Aorta (tissue), 5 donors: ENCODE data around the gene PRAMEF10. TPM values are rescaled to one million over a fixed set of nuclear protein-coding genes. Genes with fewer than 3 reads are reported as not detected.
"Not testable (repeated sequence)": the region's sequence is repeated elsewhere in the genome, so short reads cannot be mapped to it uniquely, and the experiment has no call there.

Experiments used
- ATAC-seq: fragments of 200-7000 bp; cut with Tn5 transposase; one replicate; pipeline ENCODE4 v1.9.1; 2022; ENCODE audit warnings: moderate library complexity; ENCODE audit not compliant: low FRiP score
- DNase-seq, 2 donors: peaks; one replicate each; pipeline ENCODE4 v3.0.0-alpha.2; 2020
- H3K27ac ChIP-seq, 2 donors: one replicate each; pipeline ENCODE4 v1.5.1; 2013; ENCODE audit warnings: low read length in 2 of 2, mild to moderate bottlenecking in 2 of 2, moderate library complexity in 2 of 2, control low read depth in 1 of 2, inconsistent platforms in 1 of 2, low read depth in 1 of 2
- H3K27me3 ChIP-seq, 2 donors: one replicate each; pipeline ENCODE4 v1.6.1; 2013; ENCODE audit warnings: control low read depth in 1 of 2, low read length in 1 of 2, mild to moderate bottlenecking in 1 of 2, moderate library complexity in 1 of 2; ENCODE audit not compliant: insufficient read depth in 2 of 2, control insufficient read depth in 1 of 2
- H3K36me3 ChIP-seq, 2 donors: one replicate each; pipeline ENCODE4 v1.6.1; 2013; ENCODE audit warnings: control low read depth in 1 of 2, low read length in 1 of 2, mild to moderate bottlenecking in 1 of 2; ENCODE audit not compliant: insufficient read depth in 2 of 2, control insufficient read depth in 1 of 2
- H3K4me1 ChIP-seq, 2 donors: one replicate each; pipeline ENCODE4 v1.6.1; 2013; ENCODE audit warnings: low read length in 2 of 2, control low read depth in 1 of 2, mild to moderate bottlenecking in 1 of 2, moderate library complexity in 1 of 2; ENCODE audit not compliant: insufficient read depth in 2 of 2, control insufficient read depth in 1 of 2
- H3K4me3 ChIP-seq, 2 donors: one replicate each; pipeline ENCODE4 v1.5.1; 2013; ENCODE audit warnings: low read length in 2 of 2, control low read depth in 1 of 2, mild to moderate bottlenecking in 1 of 2
- H3K9me3 ChIP-seq: one replicate; pipeline ENCODE4 v1.6.1; 2013; ENCODE audit warnings: mild to moderate bottlenecking, low read length; ENCODE audit not compliant: control insufficient read depth
- WGBS, 2 donors: extraction: QIAGEN DNeasy Blood & Tissue Kit; methylation state at CpG; one replicate each; pipeline ENCODE4 v1.1.7; 2013; 5-methylcytosine and 5-hydroxymethylcytosine counted together
- intact Hi-C, 2 donors: fragments of 100-400 bp; cut with DNase I; formaldehyde crosslinking; loops; one replicate each; pipeline versions ENCODE4 v1.14.2 to v1.15.0; 2022
- long read RNA-seq, 2 donors: library from polyadenylated mRNA; unstranded; transcript quantifications; one replicate each; pipeline ENCODE4 v2.0.0, GENCODE V29; 2020 to 2021
- polyA plus RNA-seq, 2 donors: library from polyadenylated mRNA; stranded (reverse); fragments of 200-250 nt; gene quantifications; one replicate each; pipeline ENCODE4 v1.2.3, GENCODE V29; 2013
- total RNA-seq, 2 donors: library from RNA; stranded (reverse); fragmentation: NEBNext Ultra II Directional; extraction: Animal tissue kit (Norgen Biotek cat#: 25700); gene quantifications; one replicate each; pipeline ENCODE4 v1.2.1, GENCODE V29; 2021
- donor health status: healthy with polysubstance abuse.
- donor health status: Bipolar disorder and iron deficiency.
- donor health status: DM: no; HTN: no; CAD: no.
- donor health status: DM: no; HTN: no; CAD: no.
- donor health status: DM: yes; HTN: yes; CAD: no.

Gene PRAMEF10, protein sequence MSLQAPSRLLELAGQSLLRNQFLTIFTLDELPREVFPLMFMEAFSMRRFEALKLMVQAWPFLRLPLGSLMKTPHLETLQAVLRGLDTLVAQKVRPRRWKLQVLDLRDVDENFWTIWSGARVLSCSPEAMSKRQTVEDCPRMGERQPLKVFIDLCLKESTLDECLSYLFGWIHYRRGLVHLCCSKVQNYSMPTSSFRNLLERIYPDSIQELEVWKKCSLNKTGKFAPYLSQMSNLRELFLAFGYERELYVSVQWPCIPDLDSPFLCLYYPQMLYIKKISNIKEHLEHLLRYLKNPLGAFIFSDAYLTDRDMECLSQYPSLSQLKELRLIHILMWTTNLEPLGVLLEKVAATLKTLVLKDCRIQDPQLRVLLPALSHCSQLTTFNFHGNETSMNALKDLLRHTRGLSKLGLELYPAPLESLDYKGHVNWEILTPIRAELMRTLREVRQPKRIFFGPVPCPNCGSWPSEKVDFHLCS
- total RNA-seq (not detected), polyA plus RNA-seq (not detected)
- long read RNA-seq, donor 1, result 0 reads
- long read RNA-seq, donor 2, result 0 reads

DNA sequence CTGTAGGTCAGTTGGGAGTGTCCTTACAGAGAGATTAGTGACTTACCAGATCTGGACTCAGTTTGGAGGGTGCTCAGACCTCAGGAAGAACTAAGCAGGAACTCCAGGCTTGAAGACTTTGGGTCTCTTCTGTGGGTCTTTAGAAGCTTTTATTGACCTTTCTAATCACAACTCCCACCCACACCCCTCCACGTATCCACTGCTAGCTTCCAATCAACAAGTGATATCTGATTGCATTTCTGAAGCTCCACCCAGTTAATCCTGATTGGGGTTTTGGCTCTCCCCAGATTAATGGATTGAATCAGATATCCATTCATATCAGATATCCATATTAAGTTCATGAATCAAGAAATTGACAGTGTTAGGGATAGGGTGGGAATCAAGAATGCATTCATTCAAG lies at the start of gene PRAMEF10:
Gene PRAMEF10 (minus strand): TSS at position 101 of the 400 bp plus-strand sequence. CDS start 2,423 bp downstream, outside the sequence.
- DNase-seq, H3K27ac ChIP-seq, intact Hi-C loops, H3K9me3 ChIP-seq, ATAC-seq, H3K4me3 ChIP-seq, H3K36me3 ChIP-seq, H3K27me3 ChIP-seq, H3K4me1 ChIP-seq: not testable (repeated sequence)
- 40 to 60% methylated on average over 1 of the region's 1 CpG for WGBS, 2 donors

DNA sequence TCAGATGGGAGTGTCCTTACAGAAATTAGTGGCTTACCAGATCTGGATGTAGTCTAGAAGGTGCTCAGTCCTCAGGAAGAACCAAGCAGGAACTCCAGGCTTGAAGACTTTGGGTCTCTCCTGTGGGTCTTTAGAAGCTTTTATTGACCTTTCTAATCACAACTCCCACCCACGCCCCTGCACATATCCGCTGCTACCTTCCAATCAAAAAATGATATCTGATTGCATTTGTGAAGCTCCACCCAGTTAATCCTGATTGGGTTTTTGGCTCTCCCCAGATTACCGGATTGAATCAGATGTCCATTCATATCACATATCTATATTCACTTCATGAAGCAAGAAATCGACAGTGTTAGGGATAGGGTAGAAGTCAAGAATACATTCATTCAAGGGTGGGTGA lies 49.4 kb upstream of the PRAMEF10 start, which contains the start of gene PRAMEF6:
Gene PRAMEF6 (minus strand): TSS at position 101 of the 400 bp plus-strand sequence. CDS start 5,062 bp downstream, outside the sequence.
- H3K4me3 ChIP-seq, DNase-seq, ATAC-seq, intact Hi-C loops, H3K36me3 ChIP-seq, H3K9me3 ChIP-seq, H3K27me3 ChIP-seq, H3K27ac ChIP-seq, H3K4me1 ChIP-seq: not testable (repeated sequence)
- 77 to 97% methylated on average over 2 to 3 of the region's 4 CpGs for WGBS, 2 donors

DNA sequence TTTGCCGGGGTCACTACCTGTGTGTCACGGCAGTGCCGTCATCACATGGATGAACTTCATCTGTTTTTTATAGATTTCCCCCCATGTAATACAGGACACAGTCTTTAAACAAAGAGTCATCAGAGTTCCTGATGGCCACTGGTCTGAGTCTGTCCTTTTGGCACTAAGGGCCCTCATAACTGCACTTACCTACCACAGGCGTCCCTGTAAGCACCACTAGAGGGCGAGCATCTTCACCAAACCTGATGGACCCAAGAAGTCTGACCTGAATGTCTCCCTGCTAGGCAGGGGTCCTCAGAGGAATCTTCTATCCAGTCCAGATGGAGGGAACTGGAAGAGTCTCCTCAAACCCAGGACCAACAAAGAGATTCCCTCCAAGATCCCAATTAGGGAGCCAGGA lies 26.3 kb upstream of the PRAMEF10 start:
- DNase-seq, ATAC-seq, intact Hi-C loops, H3K4me1 ChIP-seq, H3K36me3 ChIP-seq, H3K27ac ChIP-seq, H3K9me3 ChIP-seq, H3K27me3 ChIP-seq, H3K4me3 ChIP-seq: not testable (repeated sequence)
- 0 to 38% methylated on average over 1 to 3 of the region's 5 CpGs for WGBS, 2 donors

DNA sequence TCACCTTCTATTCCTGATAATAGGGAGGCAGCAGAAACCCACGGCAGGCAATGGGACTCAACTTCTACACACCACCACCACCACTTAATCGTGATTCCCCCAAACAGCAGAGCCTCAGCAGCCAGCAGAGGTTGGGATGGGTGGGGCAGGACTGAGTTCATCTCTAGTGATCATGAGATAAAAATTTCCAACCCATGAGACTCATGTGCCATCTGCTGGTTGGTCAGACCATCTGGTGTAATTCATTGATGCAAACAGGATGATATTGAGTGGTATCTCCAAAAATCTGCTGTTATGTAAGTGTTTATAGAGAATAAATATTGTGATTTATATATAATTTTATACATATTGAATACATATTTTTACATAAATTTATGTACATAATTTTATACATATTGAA lies 23.7 kb upstream of the PRAMEF10 start:
- H3K4me3 ChIP-seq, H3K9me3 ChIP-seq, H3K27me3 ChIP-seq, H3K27ac ChIP-seq, H3K4me1 ChIP-seq, intact Hi-C loops, ATAC-seq, DNase-seq, H3K36me3 ChIP-seq: not testable (repeated sequence)
- WGBS, 2 donors, result 66 to 68% methylated on average over 2 of the region's 2 CpGs

DNA sequence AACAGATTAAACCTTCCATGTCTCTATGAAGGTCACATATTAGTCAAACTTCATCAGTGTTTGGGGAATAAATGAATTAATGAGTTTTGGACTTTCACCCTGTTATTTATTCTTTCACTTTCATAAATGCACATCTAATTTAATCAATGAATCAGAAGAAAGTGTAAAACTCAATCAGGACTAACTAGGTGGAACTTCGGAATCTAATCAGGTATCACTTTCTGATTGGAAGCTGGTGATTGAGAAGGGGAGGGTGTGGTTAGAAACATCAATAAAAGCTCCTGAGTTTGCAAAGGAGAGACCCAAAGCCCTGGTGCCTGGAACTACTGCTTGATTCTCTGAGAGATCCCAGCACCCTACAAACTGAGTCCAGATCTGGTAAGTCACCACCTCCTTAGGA lies 18.2 kb upstream of the PRAMEF10 start, which contains the start of gene PRAMEF7:
Gene PRAMEF7 (plus strand): TSS at position 301 of the 400 bp plus-strand sequence. CDS start 1,083 bp downstream, outside the sequence.
- not testable (repeated sequence) for H3K9me3 ChIP-seq

DNA sequence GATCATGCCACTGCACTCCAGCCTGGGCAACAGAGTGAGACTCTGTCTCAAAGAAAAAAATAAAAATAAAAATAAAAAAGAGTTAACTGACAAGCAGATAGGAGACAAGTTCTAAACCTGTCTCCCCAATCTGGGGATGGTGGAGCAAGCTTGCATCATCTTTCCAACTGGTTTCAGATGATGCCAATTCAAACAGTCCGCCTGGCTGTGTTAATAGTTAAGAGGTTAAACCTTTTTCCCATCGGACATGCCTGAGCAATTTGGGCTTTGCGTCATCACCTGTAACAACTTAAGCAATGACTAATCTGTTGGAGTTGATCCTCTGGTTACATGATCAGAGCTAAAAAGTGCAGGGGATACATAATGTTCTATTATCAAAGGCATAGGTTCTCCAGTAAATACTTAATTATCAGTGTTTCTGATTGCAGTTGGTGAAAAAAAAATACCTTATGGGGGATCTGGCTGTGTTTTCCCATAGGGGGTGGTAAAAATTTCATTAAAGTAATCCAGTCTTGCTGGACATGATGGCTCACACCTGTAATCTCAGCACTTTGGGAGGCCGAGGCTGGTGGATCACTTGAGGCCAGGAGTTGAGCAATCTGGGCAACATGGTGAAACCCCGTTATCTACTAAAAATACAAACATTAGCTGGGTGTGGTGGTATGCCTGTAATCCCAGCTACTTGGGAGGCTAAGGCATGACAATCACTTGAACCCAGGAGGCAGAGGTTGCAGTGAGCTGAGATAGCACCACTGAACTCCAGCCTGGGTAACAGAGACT lies 5.9 kb upstream of the PRAMEF10 start:
- 67 to 84% methylated on average over 2 to 4 of the region's 5 CpGs for WGBS, 2 donors
- intact Hi-C loops, H3K27me3 ChIP-seq, H3K9me3 ChIP-seq, H3K36me3 ChIP-seq, ATAC-seq, DNase-seq, H3K27ac ChIP-seq, H3K4me1 ChIP-seq, H3K4me3 ChIP-seq: not testable (repeated sequence)

More for the DNA sequence above, 18.2 kb upstream of the PRAMEF10 start, which contains the start of gene PRAMEF7:
- WGBS, 2 donors, result no CpG with 5 or more reads among the region's 1 CpG
- intact Hi-C loops, H3K36me3 ChIP-seq, H3K27ac ChIP-seq, ATAC-seq, H3K4me3 ChIP-seq, DNase-seq, H3K4me1 ChIP-seq, H3K27me3 ChIP-seq: not testable (repeated sequence)

DNA sequence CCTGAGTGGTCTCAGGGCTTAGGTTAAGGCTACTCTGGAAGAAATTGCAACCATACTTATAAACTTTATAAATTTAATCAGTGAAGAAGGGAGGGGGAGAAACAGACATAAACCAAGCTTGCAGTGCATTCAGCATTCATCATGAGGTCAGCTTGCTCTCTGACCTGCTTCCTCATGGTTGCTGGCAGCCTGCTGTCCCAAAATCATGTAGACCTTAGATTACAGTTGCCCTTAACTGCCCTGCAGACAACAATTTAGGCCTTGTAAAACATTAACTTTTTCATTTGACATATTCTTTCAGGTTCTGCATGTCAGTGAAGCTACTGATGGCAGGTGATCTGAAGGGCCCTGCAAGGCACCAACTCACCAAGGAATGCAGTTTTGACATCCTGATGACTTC lies 1.1 kb upstream of the PRAMEF10 start:
- H3K4me1 ChIP-seq, H3K27me3 ChIP-seq, H3K27ac ChIP-seq, ATAC-seq, H3K9me3 ChIP-seq, H3K36me3 ChIP-seq, DNase-seq, intact Hi-C loops, H3K4me3 ChIP-seq: not testable (repeated sequence)

DNA sequence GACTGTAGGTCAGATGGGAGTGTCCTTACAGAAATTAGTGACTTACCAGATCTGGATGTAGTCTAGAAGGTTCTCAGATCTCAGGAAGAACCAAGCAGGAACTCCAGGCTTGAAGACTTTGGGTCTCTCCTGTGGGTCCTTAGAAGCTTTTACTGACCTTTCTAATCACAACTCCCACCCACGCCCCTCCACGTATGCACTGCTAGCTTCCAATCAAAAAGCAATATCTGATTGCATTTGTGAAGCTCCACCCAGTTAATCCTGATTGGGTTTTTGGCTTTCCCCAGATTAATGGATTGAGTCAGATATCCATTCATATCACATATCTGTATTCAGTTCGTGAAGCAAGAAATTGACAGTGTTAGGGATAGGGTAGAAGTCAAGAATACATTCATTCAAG lies 12.0 kb downstream of the PRAMEF10 start, which contains the start of gene PRAMEF4:
Gene PRAMEF4 (minus strand): TSS at position 101 of the 400 bp plus-strand sequence. CDS start 2,807 bp downstream, outside the sequence.
- H3K4me3 ChIP-seq, H3K36me3 ChIP-seq, intact Hi-C loops, H3K9me3 ChIP-seq, ATAC-seq, H3K27ac ChIP-seq, DNase-seq, H3K27me3 ChIP-seq, H3K4me1 ChIP-seq: not testable (repeated sequence)
- 78 to 85% methylated on average over 3 of the region's 3 CpGs for WGBS, 2 donors
